SW480 (cell line): ENCODE results near the gene NR1I2.

Source experiments
- DNase-seq: peaks from one replicate; pipeline ENCODE4 v3.0.0-alpha.2; 2016; ENCODE audit warnings: low spot score

NR1I2 gene

DNA sequence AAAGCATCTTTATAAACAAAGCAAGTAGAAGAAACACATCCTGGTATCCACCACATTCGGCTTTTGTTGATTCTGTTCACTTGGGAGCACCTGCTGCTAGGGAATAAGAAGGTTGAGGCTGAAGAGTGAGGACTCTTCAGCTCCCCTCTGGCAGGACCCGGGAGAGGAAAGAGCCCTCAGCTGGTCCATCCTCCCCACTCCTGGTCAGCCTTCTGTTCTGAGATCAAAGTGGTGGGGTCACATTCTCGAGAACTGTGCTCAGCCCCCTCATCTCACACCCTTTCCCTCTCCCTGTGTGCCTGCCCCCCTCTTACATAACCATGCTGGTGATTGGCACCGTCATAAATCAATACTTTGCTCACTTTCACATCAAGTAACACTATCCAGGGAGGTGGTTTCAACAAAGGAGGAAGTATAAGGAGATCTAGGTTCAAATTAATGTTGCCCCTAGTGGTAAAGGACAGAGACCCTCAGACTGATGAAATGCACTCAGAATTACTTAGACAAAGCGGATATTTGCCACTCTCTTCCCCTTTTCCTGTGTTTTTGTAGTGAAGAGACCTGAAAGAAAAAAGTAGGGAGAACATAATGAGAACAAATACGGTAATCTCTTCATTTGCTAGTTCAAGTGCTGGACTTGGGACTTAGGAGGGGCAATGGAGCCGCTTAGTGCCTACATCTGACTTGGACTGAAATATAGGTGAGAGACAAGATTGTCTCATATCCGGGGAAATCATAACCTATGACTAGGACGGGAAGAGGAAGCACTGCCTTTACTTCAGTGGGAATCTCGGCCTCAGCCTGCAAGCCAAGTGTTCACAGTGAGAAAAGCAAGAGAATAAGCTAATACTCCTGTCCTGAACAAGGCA lies at the start of gene NR1I2:
TSS of gene NR1I2 (plus strand) at position 772 of the 869 bp plus-strand sequence.
- DNase-seq = no peak

DNA sequence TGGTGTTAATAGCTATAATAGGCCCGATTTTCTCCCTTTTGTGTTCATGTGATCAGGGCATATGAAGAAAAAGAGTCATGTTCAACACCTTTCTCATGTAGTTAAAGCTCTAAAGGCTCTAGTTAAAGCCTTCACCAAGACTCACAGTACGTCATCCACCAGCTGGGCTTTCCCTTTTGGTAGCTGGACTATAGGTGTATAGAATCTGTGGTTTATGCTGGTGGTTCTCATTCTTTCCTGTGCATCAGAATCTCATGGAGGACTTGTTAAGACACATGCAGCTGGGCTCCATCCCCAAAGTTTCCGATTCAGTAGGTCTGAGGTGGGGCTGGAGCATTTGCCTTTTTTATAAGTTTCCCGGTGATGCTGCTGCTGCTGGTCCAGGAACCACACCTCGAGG lies 48.1 kb upstream of the NR1I2 start:
- no peak for DNase-seq

DNA sequence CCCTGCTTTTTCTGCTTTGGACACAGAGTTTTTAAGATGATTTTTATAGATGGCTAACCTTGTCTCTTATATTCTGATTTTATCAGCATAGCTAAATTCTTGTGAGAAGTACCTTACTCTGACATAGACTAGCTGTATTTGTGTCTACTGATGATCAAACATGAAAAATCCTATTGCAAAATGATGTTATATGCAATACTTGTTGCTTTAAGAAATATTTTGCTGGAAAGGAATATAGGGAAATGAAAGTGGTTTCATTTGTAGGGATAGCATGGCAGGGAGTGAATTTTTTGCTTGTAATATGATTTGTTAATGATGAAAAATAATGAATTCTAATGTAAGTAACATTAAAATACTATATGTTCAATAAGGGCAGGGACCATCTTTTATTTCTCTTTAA lies 43.2 kb upstream of the NR1I2 start:
- DNase-seq = no peak

DNA sequence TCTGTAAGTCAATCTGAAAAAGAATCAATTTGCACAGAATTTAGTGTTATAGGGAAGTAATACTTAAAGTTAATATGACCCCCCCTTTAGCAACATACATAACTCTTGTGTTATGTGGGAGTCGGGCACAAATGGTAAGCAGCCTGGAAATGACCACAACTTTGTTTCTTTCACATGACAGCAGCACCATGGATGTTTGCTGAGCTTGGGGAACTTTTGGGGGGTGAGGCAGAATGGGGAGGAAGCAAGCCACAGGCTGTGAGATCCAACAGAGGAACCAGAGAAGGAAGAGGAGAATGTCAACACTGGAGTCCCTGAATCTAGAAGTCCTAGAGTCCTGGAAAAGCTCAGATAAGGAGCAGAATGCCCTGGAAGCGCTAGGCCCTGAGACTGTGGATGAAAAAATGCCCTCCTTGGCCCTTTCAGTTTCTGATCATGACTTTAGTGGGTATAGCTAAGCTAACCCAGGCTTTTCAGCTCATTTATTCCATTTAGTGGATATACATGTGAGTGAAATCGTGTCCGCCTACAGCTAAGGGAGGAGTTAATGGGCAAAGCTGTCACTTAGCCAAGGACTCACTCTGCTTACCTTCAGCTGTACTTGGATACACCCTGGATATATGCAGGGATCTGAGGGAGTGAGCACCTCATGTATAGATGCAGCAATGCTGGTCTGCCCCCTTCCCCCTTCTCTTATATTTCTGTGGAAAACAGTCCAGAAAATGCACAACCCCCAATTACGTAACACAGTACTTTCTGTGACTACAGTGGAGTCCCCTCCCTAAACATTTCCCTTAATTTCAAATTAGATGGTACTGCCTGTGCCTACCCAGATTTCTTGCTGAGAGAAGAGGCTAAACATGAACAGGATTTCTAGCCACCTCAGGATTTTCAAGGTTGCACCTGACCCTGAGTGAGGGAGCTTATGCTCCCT lies 40.0 kb upstream of the NR1I2 start:
- no peak for DNase-seq

DNA sequence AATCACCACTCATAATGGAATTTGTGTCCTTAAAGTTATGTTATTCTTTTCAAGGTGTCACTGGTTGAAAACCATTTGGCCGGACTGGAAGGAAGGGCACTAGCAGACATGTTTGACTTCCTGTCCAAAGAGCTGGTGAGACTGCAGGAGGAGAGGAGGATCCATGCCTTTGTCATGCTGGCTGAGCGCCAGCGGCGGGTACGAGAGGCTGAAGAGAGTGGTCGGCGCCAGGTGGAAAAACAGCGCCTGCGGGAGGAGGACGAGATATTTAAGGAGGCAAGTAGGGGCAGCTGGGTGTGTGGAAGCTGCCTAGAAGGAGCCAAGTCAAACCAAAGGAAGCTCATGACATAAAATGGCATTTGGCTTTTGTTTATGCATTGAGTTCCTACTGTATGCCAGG lies 38.0 kb upstream of the NR1I2 start:
- DNase-seq = no peak

DNA sequence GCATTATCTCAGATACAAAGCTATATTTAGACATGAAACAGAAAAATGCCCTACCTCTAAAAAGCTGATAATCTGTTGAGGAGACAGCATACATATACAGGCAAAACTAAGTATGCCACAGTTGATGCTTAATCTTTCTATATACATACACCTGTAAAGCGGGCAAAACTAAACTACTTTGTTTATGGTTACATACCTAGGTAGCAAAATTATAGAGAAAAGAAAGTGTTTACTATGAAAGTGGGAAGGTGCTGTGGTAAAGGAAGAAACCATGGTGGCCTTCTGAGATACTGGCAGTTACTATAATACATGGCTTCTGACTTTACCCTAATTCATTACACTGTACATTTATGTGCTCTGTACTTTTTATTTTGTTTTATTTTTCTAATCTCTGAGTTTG lies 36.0 kb upstream of the NR1I2 start:
- no peak for DNase-seq

DNA sequence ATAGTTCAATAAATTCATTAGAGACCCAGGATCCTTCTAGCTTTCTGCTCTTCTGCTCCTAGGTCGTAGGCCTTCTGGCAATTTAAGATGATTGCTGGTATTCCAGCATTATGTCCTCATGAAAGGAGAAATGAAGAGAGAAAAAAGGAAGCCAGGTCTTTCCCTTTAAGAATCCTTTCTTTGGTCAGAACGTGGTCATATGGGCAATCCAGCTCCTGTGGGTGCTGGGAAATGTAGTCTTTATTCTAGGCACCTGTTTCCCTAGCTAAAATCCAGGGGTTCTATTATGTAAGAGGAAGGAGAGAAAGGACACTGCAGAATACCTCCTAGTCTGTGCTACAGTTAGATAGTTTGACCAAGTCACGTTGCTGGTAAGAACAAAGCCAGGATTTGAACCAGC lies 35.5 kb upstream of the NR1I2 start:
- no peak for DNase-seq

DNA sequence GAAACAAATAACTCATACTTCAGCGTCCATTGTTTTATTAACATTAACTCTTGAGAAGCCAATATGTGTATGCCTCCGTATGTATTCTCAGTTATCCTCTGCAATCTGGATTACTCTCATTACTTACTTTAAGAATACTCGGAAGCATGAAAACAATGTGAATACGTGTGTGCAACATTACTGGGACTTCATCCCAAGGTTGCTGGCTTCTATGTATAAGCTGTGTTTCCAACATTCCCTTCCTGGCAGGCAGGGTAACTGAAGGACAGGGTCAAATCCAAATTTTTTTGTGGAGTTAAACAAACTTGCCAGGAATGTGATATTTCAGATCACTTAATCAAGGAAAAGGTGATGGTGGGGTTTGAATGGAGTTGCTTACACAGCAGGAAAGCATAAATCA lies 34.5 kb upstream of the NR1I2 start:
- DNase-seq = no peak

DNA sequence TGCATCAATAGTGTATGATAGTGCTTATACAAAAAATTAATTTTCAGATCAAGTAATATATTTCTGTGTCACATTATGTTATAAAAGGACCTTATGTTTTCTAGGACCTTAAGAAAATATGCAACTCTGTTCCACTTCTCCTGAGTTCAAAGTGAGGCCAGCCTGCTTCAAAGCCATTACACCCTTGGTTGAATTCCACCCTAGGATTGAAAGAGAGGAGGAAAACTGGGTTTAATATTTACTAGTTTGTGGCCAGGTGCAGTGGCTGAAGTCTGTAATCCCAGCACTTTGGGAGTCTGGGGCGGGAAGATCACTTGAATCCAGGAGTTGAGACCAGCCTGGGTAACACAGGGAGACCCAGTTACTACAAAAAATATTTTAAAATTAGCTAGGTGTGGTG lies 32.9 kb upstream of the NR1I2 start:
- no peak for DNase-seq

DNA sequence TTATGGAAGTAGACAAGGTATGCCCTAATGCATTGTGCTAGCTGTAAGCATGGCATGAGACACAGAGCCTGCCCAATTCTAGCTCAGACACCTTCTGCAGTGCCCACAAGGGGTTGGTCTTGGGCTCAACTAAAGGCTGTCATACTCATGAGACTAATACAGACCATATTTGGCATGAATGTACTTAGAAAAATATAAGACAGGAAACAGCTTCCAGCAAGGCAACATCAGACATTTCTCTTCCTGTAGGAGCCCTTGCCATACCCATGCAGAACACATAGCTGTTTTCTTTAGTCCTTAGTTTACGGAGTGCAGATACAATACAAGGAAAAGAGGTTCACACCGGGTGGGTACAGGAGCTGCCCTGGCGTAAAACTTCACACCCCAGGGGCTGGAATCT lies 30.5 kb upstream of the NR1I2 start:
- no peak for DNase-seq

DNA sequence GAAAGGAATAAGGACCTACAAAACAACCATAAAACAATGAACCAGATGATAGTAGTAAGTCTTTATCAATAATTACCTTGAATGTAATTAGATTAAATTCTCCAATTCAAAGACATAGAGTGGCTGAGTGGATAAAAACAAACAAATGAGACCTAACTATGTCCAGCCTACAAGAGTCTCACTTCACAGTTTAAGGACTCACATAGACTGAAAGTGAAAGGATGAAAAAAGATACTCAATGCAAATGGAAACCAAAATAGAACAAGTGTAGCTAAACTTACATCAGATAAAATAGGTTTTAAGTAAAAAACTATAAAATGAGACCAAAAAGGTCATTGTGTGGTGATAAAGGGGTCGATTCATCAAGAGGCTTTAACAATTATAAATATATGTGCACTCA lies 21.9 kb upstream of the NR1I2 start:
- no peak for DNase-seq

DNA sequence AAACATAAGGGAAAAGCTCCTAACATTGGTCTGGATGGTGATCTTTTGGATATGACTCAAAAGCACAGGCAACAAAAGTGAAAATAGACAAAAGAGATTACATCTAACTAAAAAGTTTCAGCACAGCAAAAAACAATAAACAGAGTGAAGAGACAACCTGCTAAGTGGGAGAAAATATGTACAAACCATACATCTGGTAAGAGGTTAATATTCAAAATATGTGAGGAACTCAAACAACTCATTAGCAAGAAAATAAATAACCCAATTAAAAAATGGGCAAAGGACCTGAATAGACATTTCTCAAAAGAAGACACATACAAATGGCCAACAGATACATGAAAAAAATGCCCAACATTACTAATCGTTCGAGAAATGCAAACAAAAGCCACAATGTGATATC lies 19.0 kb upstream of the NR1I2 start:
- no peak for DNase-seq

DNA sequence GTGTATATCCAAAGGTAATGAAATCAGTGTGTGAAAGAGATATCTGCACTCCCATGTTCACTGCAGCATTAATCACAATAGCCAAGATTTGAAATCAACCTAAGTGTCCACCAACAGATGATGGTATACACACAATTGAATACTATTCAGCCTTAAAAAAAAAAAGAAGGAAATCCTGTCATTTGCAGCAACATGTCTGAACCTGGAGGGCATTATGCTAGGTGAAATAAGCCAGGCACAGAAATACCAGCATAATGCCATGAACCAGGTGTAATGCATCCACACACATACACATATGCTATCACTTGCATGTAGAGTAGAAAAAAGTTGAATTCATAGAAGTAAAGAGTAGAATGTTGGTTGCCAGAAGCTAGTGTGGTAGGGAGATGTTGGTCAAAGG lies 18.4 kb upstream of the NR1I2 start:
- DNase-seq = no peak

DNA sequence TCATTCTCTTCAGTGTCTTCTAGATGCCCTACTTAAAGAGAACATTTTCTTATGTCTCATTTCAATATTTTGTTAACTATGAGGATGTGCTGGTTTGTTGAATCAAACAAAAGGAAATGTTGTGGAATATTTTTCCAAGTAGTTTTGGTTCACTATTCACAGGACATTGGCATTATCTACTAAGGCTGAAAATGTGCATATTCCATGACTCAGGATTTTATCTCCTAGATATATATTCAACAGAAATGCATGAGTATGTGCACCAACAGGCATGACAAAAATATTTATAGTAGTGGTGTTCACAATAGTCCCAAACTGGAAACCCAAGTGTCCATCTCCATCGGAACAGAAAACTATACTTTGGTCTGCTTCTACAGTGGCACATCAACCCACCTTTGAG lies 16.7 kb upstream of the NR1I2 start:
- no peak for DNase-seq

DNA sequence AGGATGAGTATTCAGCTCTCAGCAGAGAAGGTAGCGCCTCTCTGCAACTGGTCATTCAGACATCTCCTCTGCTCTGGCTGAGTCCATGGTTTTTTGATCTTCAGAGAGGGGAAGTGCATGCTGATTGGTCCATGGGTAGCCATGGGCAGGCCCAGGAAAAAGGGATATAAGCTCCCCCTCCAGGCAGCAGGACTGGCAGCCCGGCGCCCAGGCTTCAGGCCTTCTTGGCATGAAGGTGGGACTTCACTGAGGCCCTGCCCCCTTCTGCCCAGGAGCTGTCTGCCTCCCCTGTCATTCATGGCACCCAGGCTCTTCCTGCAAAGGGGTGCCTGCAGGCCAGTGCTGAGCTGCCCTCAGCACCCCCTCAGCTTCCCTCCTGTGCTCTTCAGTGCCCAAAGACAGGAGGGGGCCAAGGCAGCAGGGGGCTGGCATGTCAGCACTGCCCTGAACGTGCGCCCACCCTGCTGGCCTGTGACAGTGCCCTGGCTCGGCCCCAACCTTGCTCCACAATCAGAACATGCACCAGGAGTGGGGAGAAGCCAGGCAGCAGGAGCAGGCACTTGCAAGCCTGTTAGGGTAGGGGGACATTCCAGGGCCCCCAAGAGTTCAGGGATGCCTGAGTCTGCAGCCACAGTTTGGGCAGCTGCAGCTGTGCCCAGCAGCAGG lies 13.8 kb upstream of the NR1I2 start:
- no peak for DNase-seq

DNA sequence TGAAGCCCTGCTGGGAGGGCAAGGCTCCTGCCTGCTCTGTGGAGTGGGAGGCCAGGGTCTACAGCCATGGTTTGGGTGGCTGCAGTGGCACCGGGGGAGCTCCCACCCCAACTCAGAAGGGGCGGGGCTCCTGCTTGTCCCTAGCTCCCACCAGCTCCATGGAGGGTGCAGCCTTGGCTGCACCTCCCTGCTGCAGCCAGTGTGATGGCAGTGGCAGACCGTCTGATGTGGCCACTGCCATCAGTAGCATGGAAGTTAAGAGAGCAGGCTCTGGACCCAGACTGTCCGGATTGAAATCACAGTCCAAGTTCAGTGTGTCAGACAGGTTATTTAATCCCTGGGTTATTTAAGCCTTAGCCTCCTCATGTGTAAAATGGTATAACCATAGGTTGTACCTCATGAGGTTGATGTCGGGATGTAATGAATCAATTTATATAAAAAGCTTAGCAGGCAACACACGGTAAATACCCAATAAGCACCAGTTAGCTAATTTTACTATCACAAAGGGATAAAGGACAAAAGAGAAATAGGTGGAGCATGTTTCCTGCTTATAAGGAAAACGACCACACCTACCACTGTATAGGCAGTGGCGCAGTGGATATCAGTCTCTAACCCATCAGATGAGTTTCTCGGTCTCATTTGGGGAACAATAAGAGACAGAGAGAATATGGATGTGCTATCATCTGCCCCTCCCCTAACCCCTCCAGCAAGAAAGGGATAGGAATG lies 13.1 kb upstream of the NR1I2 start:
- no peak for DNase-seq

DNA sequence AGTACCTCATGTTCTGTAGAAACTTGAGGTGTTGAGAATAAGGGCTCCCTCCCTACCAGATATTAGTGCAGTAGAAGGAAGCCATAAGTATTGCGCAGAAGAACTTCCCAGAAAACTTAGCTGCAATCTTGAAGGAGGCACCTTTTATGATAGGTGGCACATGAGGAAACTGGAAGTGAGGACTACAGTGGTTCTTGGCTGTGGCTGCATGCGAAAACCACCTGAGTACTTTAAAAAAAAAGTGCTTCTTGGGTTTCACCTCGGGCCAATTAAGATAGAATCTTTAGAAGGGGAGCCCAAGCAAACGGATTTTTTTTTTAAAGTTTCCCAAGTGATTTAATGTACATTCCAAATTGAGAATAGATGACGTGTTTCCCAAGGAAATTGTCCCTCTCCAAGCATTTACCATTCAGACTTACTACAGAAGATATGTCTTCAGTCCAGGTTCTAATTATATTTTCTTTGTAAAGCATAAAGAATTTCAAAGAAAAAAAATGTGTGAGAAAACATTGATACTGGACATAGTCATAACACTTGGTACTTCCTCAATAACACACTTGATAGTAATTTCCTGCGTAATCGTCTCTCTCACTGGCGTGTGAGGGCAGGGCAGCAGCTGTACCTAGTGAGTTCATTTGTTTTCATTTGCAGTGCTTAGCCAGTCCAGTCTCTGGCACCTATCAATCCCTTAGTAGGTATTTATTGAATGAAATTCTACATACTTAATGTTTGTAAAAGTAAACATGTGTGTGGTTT lies 12.3 kb upstream of the NR1I2 start:
- no peak for DNase-seq

DNA sequence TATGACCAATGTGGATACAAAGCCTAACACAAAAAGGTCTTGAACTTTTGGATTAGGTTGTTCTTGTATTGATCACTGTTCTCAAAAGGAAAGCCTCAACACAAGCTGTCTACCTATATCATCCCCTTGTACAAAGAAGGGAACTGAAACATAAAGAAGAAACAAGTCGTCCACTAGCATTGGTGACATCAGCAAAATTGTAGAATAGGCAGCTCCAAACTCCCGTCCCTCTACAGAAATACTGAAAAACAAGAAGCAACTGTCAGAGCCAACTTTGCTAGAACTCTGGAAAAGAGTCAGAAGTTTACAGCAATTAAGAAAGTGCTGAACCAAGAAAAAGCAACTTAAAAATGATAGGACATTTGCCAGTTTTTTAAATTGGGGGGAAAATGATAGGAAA lies 7.5 kb upstream of the NR1I2 start:
- no peak for DNase-seq

DNA sequence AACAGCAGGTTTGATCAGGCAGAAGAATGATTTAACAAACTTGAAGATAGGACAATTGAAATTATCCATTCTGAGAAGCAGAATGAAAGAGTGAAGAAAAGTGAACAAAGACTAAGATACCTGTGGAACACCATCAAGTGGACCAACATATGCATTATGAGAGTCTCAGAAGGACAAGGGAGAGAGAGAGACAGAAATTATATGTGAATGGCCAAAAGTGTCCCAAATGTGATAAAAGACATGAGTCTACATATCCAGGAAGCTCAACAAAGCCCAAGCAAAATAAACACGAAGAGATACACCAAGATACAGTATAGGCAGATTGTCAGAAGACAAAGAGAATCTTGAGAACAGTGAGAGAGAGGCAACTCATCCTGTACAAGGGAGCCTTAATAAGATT lies 5.6 kb upstream of the NR1I2 start:
- DNase-seq = no peak

DNA sequence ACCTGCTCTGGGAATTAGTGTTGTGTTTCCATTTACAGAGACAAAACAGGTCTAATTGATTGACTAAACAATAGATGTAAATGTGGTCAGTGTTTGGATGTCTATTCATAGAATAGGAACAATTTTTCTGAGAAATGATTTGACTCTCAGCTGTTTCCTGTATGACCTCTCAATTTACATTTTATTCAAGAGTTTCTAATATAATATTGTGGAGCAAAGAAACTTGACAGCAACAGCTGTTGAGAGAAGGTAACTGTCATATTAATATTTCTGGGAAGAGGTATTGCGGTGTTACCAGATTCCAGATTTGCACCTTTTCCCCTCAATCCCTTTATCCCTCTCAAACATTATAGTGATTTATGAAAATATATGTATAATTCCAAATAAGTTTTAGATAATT lies 3.7 kb upstream of the NR1I2 start:
- no peak for DNase-seq

DNA sequence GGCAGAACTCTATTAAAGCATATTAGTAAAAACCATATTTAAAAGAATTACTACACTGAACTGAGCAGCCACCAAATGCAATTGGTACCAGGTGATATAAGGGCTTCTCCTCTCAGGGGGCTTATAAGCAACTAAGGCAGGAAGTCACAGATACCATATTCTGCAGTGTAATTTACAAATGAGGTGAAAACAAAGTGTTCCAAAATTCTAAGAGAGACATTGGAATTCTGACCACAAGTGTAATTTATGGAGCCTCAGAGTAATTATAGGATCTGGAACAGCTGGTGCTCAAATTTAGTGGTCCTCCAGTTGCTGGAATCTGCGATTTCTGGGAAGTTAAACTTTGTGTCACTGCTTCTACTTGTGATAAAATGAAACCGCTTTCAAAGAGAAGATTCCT lies 3.1 kb upstream of the NR1I2 start:
- DNase-seq = no peak
